Measurements from ENCODE around the gene FAM118B.
"Not testable (repeated sequence)": the region's sequence is repeated elsewhere in the genome, so short reads cannot be mapped to it uniquely, and the experiment has no call there.

The FAM118B gene

DNA sequence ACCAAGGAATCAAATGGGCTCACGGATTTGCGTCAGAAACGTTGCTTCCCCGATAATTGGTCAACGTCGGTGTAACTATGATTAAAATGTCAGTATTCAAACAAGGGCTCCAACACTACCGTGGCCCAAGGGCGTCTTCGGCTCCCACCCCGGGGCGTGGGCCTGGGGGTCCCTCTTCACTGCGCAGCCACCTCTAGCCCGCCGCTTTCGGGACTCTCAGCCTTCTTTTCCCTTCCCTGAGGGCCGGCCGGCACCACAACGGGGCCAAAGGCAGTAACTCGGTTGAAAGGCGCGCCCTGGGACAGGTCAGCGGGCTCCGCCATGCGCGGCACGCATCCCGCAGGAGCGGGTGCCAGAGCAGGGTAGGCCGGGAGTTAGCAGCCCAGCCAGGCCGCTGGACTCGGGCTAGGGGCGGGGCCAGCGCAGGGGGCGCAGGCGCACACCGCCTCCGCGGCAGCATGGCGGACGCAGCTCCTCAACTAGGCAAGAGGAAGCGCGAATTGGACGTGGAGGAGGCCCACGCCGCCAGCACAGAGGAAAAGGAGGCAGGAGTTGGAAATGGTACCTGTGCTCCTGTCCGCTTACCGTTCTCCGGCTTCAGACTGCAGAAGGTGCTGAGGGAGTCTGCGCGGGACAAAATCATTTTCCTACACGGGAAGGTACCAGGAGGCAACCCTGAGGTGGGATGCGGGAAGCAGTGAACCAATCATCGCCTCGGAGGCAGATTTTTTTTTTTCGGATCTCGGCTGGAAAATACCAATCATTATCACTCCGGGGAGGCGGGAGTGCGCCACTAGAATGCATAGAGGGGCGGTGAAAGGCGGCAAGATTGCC, 92.3 kb downstream of the FAM118B start, which contains the start of gene DCPS:
DCPS (plus strand) TSS at position 438 of the 834 bp plus-strand sequence; CDS start at position 459, 21 bp downstream.
- in situ Hi-C loops (cut with HindIII; ENCODE audit: low sequenced_read_pairs): no loop called here
- peak within 1 kb of the TSS; percentile 73 for H3K4me3 ChIP-seq (ENCODE audit: low read depth, low read length)
- TF ChIP-seq, protein P1, sequence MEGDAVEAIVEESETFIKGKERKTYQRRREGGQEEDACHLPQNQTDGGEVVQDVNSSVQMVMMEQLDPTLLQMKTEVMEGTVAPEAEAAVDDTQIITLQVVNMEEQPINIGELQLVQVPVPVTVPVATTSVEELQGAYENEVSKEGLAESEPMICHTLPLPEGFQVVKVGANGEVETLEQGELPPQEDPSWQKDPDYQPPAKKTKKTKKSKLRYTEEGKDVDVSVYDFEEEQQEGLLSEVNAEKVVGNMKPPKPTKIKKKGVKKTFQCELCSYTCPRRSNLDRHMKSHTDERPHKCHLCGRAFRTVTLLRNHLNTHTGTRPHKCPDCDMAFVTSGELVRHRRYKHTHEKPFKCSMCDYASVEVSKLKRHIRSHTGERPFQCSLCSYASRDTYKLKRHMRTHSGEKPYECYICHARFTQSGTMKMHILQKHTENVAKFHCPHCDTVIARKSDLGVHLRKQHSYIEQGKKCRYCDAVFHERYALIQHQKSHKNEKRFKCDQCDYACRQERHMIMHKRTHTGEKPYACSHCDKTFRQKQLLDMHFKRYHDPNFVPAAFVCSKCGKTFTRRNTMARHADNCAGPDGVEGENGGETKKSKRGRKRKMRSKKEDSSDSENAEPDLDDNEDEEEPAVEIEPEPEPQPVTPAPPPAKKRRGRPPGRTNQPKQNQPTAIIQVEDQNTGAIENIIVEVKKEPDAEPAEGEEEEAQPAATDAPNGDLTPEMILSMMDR (IDR thresholded peaks at IDR 0.05; ENCODE audit: low read depth, low read length, missing control alignments): no peak
- peak; percentile 69 for DNase-seq (ENCODE audit: low read depth)

DNA sequence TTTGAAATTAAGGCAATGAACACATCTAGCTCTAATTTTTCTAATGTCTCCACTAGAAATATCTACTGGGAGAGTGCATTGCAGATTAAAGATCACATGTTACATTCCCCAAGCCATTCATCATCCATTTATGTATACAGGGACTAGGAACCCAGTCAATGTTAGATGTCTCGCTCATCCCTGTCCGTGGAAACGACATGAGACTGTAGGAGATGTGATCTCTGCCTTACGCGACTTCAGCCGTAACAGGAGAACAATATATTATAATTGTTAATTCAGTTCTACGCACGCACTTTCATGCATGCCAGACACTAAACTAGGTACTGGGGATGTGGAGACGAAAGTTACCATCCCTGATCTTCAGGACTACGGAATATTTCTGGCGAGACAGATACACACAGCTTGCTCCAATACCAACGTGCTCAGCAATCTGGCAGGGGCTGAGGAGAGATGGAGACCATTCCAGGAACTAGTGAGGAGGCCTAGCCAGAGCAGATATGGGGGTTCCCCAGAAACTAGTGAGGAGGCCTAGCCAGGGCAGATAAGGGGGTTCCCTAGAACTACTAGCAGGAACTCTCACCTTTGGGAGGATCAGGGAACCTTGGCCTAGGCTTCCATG, 93.0 kb downstream of the FAM118B start:
- H3K4me3 ChIP-seq (ENCODE audit: low read depth, low read length): peak overlapping the region; percentile 73
- in situ Hi-C loops (cut with HindIII; ENCODE audit: low sequenced_read_pairs): no loop called here
- TF ChIP-seq, protein P1 (IDR thresholded peaks at IDR 0.05; ENCODE audit: low read depth, low read length, missing control alignments): no peak
- DNase-seq (ENCODE audit: low read depth): no peak

DNA sequence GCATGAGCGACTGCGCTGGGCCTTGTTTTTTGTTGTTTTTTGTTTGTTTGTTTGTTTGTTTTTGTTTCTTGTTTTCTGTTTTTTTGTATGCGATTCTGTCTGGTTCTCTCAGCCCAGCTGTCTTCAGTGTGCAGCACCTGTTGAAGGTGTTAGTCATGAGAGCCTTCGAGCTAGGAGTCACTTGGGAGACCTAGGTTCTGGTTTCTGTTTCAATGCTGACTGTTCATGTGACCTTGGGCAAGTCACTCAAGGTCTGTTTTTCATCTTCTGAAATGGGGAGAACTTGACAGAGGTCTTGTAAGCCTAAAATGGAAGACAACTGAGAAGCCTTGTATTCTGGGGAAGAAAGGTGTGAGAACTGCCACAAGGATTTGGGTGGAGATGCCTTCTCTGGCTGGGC, 94.1 kb downstream of the FAM118B start:
- DNase-seq (ENCODE audit: low read depth): no peak
- in situ Hi-C loops (cut with HindIII; ENCODE audit: low sequenced_read_pairs): no loop called here

DNA sequence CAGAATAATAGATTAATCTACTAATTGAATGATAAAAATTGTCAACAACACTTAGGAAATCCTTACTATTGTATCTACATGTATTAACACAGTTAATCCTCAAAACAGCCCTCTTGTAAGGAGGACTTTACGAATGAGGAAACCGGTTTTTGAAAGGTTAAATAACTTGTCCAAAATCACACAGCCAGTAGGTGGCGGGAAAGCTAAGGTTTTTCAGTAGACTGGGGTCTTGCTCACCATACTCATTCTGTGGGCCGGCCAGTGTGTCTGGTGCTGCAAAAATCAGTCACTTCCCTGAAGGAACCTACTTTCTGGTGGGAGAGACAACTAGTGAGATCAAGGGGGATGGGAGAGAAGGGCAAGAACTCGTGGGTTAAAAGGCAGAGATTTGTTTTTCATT, 96.1 kb downstream of the FAM118B start:
- H3K4me3 ChIP-seq (ENCODE audit: low read depth, low read length): no peak overlapping the region
- in situ Hi-C loops (cut with HindIII; ENCODE audit: low sequenced_read_pairs): no loop called here
- TF ChIP-seq, protein P1 (IDR thresholded peaks at IDR 0.05; ENCODE audit: low read depth, low read length, missing control alignments): peak; percentile 60
- peak; percentile 53 for DNase-seq (ENCODE audit: low read depth)

More for the DNA sequence above, 94.1 kb downstream of the FAM118B start:
- H3K4me3 ChIP-seq (ENCODE audit: low read depth, low read length): no peak overlapping the region
- TF ChIP-seq, protein P1 (IDR thresholded peaks at IDR 0.05; ENCODE audit: low read depth, low read length, missing control alignments): no peak

DNA sequence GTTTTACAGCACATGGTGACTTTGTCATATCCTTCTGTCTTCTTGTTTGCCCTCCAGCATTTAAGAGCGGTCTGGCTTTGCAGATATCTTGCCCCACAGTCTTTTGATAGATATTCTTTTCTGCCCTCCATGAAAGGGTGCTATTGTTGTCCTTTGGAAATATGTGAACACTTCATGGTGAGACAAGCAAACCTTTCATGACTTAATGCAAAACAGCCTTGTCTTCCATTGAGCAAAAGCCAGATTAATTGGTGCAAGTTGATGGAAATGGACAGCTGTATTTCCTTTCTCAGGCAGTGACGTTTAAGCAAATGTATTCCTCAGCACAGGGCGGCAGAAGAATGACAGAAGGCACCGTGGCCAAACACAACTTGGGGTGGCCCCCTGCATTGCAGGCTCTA, 96.7 kb downstream of the FAM118B start:
- TF ChIP-seq, protein P1 (IDR thresholded peaks at IDR 0.05; ENCODE audit: low read depth, low read length, missing control alignments): no peak
- in situ Hi-C loops (cut with HindIII; ENCODE audit: low sequenced_read_pairs): no loop called here
- no peak overlapping the region for H3K4me3 ChIP-seq (ENCODE audit: low read depth, low read length)
- DNase-seq (ENCODE audit: low read depth): no peak

DNA sequence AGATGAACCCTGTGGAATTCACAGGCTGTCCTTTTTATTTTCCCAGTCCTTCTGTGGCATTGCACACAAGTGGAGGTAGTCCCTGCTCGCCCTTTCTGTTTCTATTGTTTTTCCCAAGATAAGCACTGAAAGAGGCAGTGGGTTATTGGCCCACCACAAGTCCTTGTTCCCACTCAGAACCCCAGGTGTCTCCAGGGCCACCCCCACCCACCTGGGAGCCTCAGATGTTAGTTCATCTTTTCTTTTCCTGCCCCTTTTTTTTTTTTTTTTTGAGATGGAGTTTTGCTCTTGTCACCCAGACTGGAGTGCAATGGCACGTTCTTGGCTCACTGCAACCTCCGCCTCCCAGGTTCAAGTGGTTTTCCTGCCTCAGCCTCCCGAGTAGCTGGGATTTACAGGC, 97.2 kb downstream of the FAM118B start:
- H3K4me3 ChIP-seq (ENCODE audit: low read depth, low read length); in situ Hi-C loops (cut with HindIII; ENCODE audit: low sequenced_read_pairs); DNase-seq (ENCODE audit: low read depth): not testable (repeated sequence)

All from astrocyte of the cerebellum (primary cell).